Measurements from ENCODE around the gene RAC2.

- TF ChIP-seq CTCF (IDR thresholded peaks at IDR 0.05) (no peak), POLR2A (IDR thresholded peaks at IDR 0.05) (no peak)
Measured at GRCh38 chr22:37279331-37280181, 35.5 kb upstream of the RAC2 start.
